ENCODE measurements around the gene F3. TPM values are rescaled to one million over a fixed set of nuclear protein-coding genes. Genes with fewer than 3 reads are reported as not detected.

The F3 gene
- total and polyA plus RNA-seq, 2 of the 13 experiments (the other 11 are each of a cell fraction or from before 2014, with no cell fraction given): 5.8 to 9.0 TPM

DNA sequence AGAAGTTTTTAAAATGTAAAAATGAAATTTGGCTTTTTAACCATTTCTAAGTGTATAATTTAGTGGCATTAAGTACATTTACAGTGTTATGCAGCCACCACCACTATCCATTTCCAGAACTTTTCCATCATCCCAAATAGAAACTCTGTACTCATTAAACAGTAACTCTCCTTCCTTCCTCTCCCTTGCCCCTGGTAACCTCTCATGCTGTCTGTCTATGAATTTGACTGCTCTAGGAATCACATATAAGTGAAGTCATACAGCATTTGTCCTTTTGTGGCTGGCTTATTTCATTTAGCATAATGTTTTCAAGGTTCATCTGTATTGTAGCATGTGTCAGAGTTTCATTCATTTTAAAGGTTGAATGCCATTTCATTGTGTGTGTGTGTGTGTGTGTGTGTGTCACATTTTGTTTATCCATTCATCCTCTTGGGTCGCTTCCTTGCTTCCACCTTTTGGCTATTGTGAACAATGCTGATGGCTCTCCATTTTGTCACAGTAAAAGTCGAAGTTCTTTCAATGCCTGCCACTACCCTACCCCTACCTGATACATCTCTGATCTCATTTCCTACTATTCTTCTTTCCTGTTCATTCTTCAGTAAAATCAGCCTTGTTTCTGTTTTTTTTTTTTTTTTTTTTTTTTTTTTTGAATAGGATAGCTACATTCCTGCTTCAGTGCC, 45.3 kb downstream of the F3 start (continued):
- no peak for TF ChIP-seq ZNF33A (CRISPR knock-in tag; IDR thresholded peaks at IDR 0.05; ENCODE audit: borderline replicate concordance)
- TF ChIP-seq RFX1 (IDR thresholded peaks at IDR 0.05): no peak
- TF ChIP-seq, protein P1, sequence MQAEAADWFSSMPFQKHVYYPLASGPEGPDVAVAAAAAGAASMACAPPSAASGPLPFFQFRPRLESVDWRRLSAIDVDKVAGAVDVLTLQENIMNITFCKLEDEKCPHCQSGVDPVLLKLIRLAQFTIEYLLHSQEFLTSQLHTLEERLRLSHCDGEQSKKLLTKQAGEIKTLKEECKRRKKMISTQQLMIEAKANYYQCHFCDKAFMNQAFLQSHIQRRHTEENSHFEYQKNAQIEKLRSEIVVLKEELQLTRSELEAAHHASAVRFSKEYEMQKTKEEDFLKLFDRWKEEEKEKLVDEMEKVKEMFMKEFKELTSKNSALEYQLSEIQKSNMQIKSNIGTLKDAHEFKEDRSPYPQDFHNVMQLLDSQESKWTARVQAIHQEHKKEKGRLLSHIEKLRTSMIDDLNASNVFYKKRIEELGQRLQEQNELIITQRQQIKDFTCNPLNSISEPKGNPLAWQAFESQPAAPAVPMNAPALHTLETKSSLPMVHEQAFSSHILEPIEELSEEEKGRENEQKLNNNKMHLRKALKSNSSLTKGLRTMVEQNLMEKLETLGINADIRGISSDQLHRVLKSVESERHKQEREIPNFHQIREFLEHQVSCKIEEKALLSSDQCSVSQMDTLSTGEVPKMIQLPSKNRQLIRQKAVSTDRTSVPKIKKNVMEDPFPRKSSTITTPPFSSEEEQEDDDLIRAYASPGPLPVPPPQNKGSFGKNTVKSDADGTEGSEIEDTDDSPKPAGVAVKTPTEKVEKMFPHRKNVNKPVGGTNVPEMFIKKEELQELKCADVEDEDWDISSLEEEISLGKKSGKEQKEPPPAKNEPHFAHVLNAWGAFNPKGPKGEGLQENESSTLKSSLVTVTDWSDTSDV (CRISPR knock-in tag; IDR thresholded peaks at IDR 0.05): no peak

DNA sequence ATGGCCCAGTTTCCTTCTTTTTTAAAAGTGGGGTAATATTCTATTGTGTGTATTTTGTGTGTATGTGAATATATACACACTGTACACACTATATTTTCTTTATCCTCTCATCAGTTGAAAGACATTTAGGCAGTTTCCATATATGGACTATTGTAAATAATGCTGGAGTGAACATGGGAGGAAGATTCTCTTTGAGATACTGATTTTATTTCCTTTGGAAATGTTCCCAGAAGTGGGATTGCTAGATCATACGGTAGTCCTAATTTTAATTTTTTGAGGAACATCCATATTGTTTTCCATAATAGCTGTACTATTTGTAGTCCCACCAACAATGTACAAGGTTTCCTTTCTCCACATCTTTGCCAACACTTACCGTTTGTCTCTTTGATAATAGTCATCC, 51.0 kb downstream of the F3 start:
- CTCF ChIA-PET (ENCODE audit: low intra/inter-chr PET ratio, low total read pairs): no interaction called here
- Histone ChIP-seq H3K79me2 (ENCODE audit: insufficient read depth, low read length) (no peaks in the 10 kb centered on the region), H3K27ac (ENCODE audit: extremely low read length, insufficient read depth, low read length) (no peak overlapping the region), H3K4me2 (ENCODE audit: low read depth, low read length) (no peak overlapping the region), H3K4me3 (replicated peaks in 1 of 3; ENCODE audit: insufficient read depth in 1 of 3, low read depth in 2 of 3, low read length in 3 of 3) (no peak overlapping the region), H3K36me3 (replicated peaks in 1 of 2; ENCODE audit: control insufficient read depth in 1 of 2, insufficient read depth in 2 of 2, low read length in 2 of 2) (peaks cover 11 to 53% of the 10 kb centered on the region in 2 experiments), H3K9me3 (ENCODE audit: low read length) (no peaks in the 10 kb centered on the region), H4K20me1 (ENCODE audit: insufficient read depth, low read length) (no peaks in the 10 kb centered on the region), H3K4me1 (ENCODE audit: insufficient read depth, low read length) (no peaks in the 10 kb centered on the region), H3K27me3 (ENCODE audit: control insufficient read depth in 1 of 2, insufficient read depth in 2 of 2, low read length in 2 of 2) (no peaks in the 10 kb centered on the region), H3K9ac (ENCODE audit: insufficient read depth, low read depth, low read length) (no peak overlapping the region), H2AFZ (ENCODE audit: low read length) (no peak overlapping the region)
- POLR2A ChIA-PET: no interaction called here
- FAIRE-seq (no peak), DNase-seq (ENCODE audit: low spot score) (no peak), ATAC-seq (no peak)
- no TSS peak for BruUV-seq (replicated peaks)
- in situ Hi-C loops (cut with HindIII; ENCODE audit: extremely low pct_ligation_motif_present, low pct_unique_long_range_greater_than_20kb) (no loop called here), intact Hi-C loops (cut with micrococcal nuclease; ENCODE audit: unreplicated experiment) (no loop called here)
- TF ChIP-seq ZSCAN22 (CRISPR knock-in tag; IDR thresholded peaks at IDR 0.05) (no peak), GLI4 (CRISPR knock-in tag; IDR thresholded peaks at IDR 0.05; ENCODE audit: borderline replicate concordance) (no peak), CBX5 (CRISPR knock-in tag; IDR thresholded peaks at IDR 0.05; ENCODE audit: borderline replicate concordance) (no peak), ZNF629 (CRISPR knock-in tag; conservative IDR thresholded peaks at IDR 0.05) (no peak), EEA1 (CRISPR knock-in tag; IDR thresholded peaks at IDR 0.05; ENCODE audit: borderline replicate concordance) (no peak), FOXK1 (CRISPR knock-in tag; IDR thresholded peaks at IDR 0.05; ENCODE audit: borderline replicate concordance, low read depth) (no peak), PHF20 (CRISPR knock-in tag; IDR thresholded peaks at IDR 0.05) (no peak)
- TF ChIP-seq, protein P2, sequence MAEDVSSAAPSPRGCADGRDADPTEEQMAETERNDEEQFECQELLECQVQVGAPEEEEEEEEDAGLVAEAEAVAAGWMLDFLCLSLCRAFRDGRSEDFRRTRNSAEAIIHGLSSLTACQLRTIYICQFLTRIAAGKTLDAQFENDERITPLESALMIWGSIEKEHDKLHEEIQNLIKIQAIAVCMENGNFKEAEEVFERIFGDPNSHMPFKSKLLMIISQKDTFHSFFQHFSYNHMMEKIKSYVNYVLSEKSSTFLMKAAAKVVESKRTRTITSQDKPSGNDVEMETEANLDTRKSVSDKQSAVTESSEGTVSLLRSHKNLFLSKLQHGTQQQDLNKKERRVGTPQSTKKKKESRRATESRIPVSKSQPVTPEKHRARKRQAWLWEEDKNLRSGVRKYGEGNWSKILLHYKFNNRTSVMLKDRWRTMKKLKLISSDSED (CRISPR knock-in tag; IDR thresholded peaks at IDR 0.05): no peak
- TF ChIP-seq, protein P3, sequence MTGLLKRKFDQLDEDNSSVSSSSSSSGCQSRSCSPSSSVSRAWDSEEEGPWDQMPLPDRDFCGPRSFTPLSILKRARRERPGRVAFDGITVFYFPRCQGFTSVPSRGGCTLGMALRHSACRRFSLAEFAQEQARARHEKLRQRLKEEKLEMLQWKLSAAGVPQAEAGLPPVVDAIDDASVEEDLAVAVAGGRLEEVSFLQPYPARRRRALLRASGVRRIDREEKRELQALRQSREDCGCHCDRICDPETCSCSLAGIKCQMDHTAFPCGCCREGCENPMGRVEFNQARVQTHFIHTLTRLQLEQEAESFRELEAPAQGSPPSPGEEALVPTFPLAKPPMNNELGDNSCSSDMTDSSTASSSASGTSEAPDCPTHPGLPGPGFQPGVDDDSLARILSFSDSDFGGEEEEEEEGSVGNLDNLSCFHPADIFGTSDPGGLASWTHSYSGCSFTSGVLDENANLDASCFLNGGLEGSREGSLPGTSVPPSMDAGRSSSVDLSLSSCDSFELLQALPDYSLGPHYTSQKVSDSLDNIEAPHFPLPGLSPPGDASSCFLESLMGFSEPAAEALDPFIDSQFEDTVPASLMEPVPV (CRISPR knock-in tag; IDR thresholded peaks at IDR 0.05): no peak
- 99% methylated on average over 2 of the region's 2 CpGs for WGBS (ENCODE audit: low lambda C conversion rate)
